Glutamatergic neuron (in vitro differentiated cells): ENCODE results near the gene GCDH. TPM values are rescaled to one million over a fixed set of nuclear protein-coding genes. Genes with fewer than 3 reads are reported as not detected.

Experiments
- DNase-seq: peaks from one replicate; pipeline ENCODE4 v3.0.0; 2022
- H3K27ac Mint-ChIP-seq: one replicate; pipeline ENCODE4 v1.8.0; 2020; ENCODE audit warnings: mild to moderate bottlenecking, mixed read lengths, inconsistent platforms; ENCODE audit not compliant: unreplicated experiment
- H3K27me3 Mint-ChIP-seq: one replicate; pipeline ENCODE4 v1.8.0; 2020; ENCODE audit warnings: mild to moderate bottlenecking, moderate library complexity, mixed read lengths, inconsistent platforms; ENCODE audit not compliant: unreplicated experiment
- H3K36me3 Mint-ChIP-seq: one replicate; pipeline ENCODE4 v1.8.0; 2020; ENCODE audit warnings: mild to moderate bottlenecking, mixed read lengths, inconsistent platforms; ENCODE audit not compliant: unreplicated experiment
- H3K4me1 Mint-ChIP-seq: one replicate; pipeline ENCODE4 v1.8.0; 2020; ENCODE audit warnings: mild to moderate bottlenecking, low read depth, mixed read lengths, inconsistent platforms; ENCODE audit not compliant: unreplicated experiment
- H3K4me3 Mint-ChIP-seq: one replicate; pipeline ENCODE4 v1.8.0; 2020; ENCODE audit warnings: mild to moderate bottlenecking, mixed read lengths, inconsistent platforms; ENCODE audit not compliant: unreplicated experiment
- H3K9me3 Mint-ChIP-seq: one replicate; pipeline ENCODE4 v1.8.0; 2020; ENCODE audit warnings: mild to moderate bottlenecking, moderate library complexity, mixed read lengths, inconsistent platforms; ENCODE audit not compliant: unreplicated experiment
- CTCF ChIP-seq: fragments of 200-600 bp; sonication (generic); IDR thresholded peaks from one replicate; pipeline ENCODE4 v1.5.0; 2021; ENCODE audit not compliant: partially characterized antibody, unreplicated experiment
- total RNA-seq: library from RNA; stranded (reverse); fragmentation: NEBNext Ultra II Directional; extraction: Animal tissue kit (Norgen Biotek cat#: 25700); gene quantifications from one replicate; pipeline ENCODE4 v1.2.1, GENCODE V29; 2021; ENCODE audit not compliant: unreplicated experiment

The GCDH gene
- total RNA-seq, 1 donor from 2014 or later = 34.2 TPM

DNA sequence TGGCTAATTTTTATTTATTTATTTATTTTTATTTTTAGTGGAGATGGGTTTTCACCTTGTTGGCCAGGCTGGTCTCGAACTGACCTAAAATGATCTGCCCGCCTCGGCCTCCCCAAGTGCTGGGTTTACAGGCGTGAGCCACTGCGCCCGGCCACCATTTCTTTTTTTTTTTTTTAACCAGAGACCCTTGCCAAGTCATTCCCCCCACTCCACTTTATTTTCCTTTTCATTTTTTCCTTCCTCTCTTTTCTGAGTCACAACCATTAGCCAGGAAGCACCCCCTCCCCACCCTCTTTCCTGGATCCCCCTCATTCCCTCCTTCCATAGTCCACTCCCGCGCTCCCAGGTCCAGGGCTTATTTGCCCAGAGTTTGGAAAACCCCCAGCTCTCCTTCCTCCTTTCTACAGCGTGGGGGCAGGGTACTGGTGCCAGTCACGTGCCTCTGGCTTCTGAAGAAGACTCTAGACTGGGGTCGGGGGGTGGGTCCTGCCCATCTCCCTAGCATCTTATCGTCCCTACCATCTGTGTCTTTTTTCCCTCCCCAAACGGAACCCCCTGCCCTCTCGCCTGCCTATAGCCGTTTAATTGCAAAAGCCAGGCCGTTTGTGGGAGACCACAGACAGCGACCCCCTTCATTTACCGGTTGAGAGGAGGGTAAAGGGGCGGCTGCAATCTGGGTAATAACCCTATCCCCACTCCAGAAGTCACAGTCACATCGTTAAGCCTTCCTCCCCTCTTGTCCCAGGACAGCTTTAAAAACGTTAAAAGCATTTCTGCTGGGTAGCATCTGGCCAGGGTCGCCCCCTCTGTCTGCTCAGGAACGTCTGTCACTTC is 46.4 kb downstream of the GCDH start:
- peaks cover 5% of the 10 kb centered on the region for H3K9me3 Mint-ChIP-seq
- no peak for TF ChIP-seq CTCF
- peaks cover 18% of the 10 kb centered on the region for H3K4me1 Mint-ChIP-seq
- H3K4me3 Mint-ChIP-seq = peak overlapping the region; percentile 98
- peak overlapping the region; percentile 97 for H3K27ac Mint-ChIP-seq
- peaks cover 27% of the 10 kb centered on the region for H3K27me3 Mint-ChIP-seq
- peak; percentile 53 for DNase-seq
- H3K36me3 Mint-ChIP-seq = no peaks in the 10 kb centered on the region

- Mint-ChIP-seq H3K9me3 (peaks cover 5% of the 10 kb centered on the region), H3K4me1 (peaks cover 11% of the 10 kb centered on the region), H3K4me3 (peak within 1 kb of the TSS; percentile 98), H3K36me3 (no peaks in the 10 kb centered on the region), H3K27me3 (peaks cover 20% of the 10 kb centered on the region), H3K27ac (peak within 1 kb of the TSS; percentile 97)
- no peak for TF ChIP-seq CTCF
- peak; percentile 98 for DNase-seq
These were observed 47.2 kb downstream of the GCDH start, which contains the start of gene CALR for GRCh38 chr19:12937927-12938778. Gene CALR, plus strand, starts transcription at chr19:12938609. Its CDS starts 71 bp downstream, at chr19:12938680.

- peak overlapping the region; percentile 97 for H3K27ac Mint-ChIP-seq
- DNase-seq = no peak
- TF ChIP-seq CTCF = no peak
- peaks cover 18% of the 10 kb centered on the region for H3K27me3 Mint-ChIP-seq
- H3K36me3 Mint-ChIP-seq = no peaks in the 10 kb centered on the region
- H3K9me3 Mint-ChIP-seq = peaks cover 5% of the 10 kb centered on the region
- peak overlapping the region; percentile 98 for H3K4me3 Mint-ChIP-seq
- H3K4me1 Mint-ChIP-seq = peaks cover 14% of the 10 kb centered on the region
These were observed 48.0 kb downstream of the GCDH start for GRCh38 chr19:12938779-12939601.

GRCh38 chr19:12939975-12940423 is 49.0 kb downstream of the GCDH start:
- no peaks in the 10 kb centered on the region for H3K36me3 Mint-ChIP-seq

More at GRCh38 chr19:12939975-12940423, 49.0 kb downstream of the GCDH start:
- Mint-ChIP-seq H3K4me3 (peak overlapping the region; percentile 98), H3K27me3 (peaks cover 20% of the 10 kb centered on the region), H3K4me1 (peaks cover 14% of the 10 kb centered on the region), H3K27ac (peak overlapping the region; percentile 97), H3K9me3 (peaks cover 5% of the 10 kb centered on the region)
- DNase-seq = no peak
- TF ChIP-seq CTCF = no peak
